Gastroesophageal sphincter (tissue), 3 donors: ENCODE measurements around the gene P2RY2.

Experiments used
- CTCF ChIP-seq, 4 experiments: fragments of 200-600 bp in 2 of 4; fragments of 450-650 bp in 2 of 4; sonication (generic) in 1 of 4; IDR thresholded peaks; one replicate each; pipeline ENCODE4 v1.5.1; 2017 to 2019; ENCODE audit warnings: antibody characterized with exemption in 4 of 4, mild to moderate bottlenecking in 2 of 4, moderate library complexity in 2 of 4
- POLR2A ChIP-seq, 2 donors: fragments of 450-650 bp; IDR thresholded peaks; one replicate each; pipeline ENCODE4 v1.6.1; 2017; ENCODE audit warnings: antibody characterized with exemption in 2 of 2, mild to moderate bottlenecking in 2 of 2, moderate library complexity in 1 of 2
- POLR2AphosphoS5 ChIP-seq: sonication (generic); formaldehyde crosslinking; IDR thresholded peaks from one replicate; pipeline ENCODE4 v1.6.1; 2017; ENCODE audit warnings: antibody characterized with exemption

- TF ChIP-seq POLR2AphosphoS5 (no peak), CTCF (IDR thresholded peaks at IDR 0.05) (no peak), POLR2A (IDR thresholded peaks at IDR 0.05) (no peak)
Observed at GRCh38 chr11:73187854-73188253, 30.2 kb upstream of the P2RY2 start.
